HG03520 (cell line): ENCODE results near the gene ACTR8.

Experiments
- ATAC-seq: cut with Tn5 transposase; IDR thresholded peaks from one replicate; pipeline ENCODE4 v1.9.1; 2021; ENCODE audit warnings: mild to moderate bottlenecking, moderate library complexity; ENCODE audit not compliant: unreplicated experiment

The ACTR8 gene

GRCh38 chr3:53836084-53836872 lies 45.7 kb downstream of the ACTR8 start:
- no peak for ATAC-seq

- ATAC-seq, result no peak
Measured at GRCh38 chr3:53835257-53835656, 46.7 kb downstream of the ACTR8 start.

GRCh38 chr3:53834429-53835095 lies 47.4 kb downstream of the ACTR8 start:
- no peak for ATAC-seq

GRCh38 chr3:53833700-53834099 lies 48.3 kb downstream of the ACTR8 start:
- no peak for ATAC-seq

GRCh38 chr3:53833053-53833645 lies 48.8 kb downstream of the ACTR8 start:
- no peak for ATAC-seq

GRCh38 chr3:53830944-53831343 lies 51.0 kb downstream of the ACTR8 start:
- no peak for ATAC-seq

GRCh38 chr3:53829605-53830004 lies 52.3 kb downstream of the ACTR8 start:
- no peak for ATAC-seq

GRCh38 chr3:53828581-53828980 lies 53.4 kb downstream of the ACTR8 start:
- no peak for ATAC-seq

- ATAC-seq, result no peak
Measured at GRCh38 chr3:53826048-53826447, 55.9 kb downstream of the ACTR8 start.

- ATAC-seq, result no peak
Measured at GRCh38 chr3:53824795-53825194, 57.2 kb downstream of the ACTR8 start.

GRCh38 chr3:53823956-53824657 lies 57.8 kb downstream of the ACTR8 start:
- ATAC-seq, result no peak

- no peak for ATAC-seq
Measured at GRCh38 chr3:53823026-53823955, 58.7 kb downstream of the ACTR8 start.

GRCh38 chr3:53822331-53822741 lies 59.6 kb downstream of the ACTR8 start:
- ATAC-seq, result no peak

GRCh38 chr3:53821631-53822121 lies 60.3 kb downstream of the ACTR8 start:
- no peak for ATAC-seq

GRCh38 chr3:53820756-53821580 lies 61.0 kb downstream of the ACTR8 start:
- ATAC-seq, result no peak

- no peak for ATAC-seq
Measured at GRCh38 chr3:53820084-53820483, 61.9 kb downstream of the ACTR8 start.

GRCh38 chr3:53819163-53819868 lies 62.6 kb downstream of the ACTR8 start:
- no peak for ATAC-seq
